MM.1S (cell line): ENCODE results near the gene LRRC14B.

Experiments used
- DNase-seq: peaks from one replicate; pipeline ENCODE4 v3.0.0-alpha.2; 2015
- H2AFZ ChIP-seq: fragments of 300-600 bp; sonication (generic); 2 replicates; pipeline ENCODE4 v1.6.0; 2016; ENCODE audit warnings: antibody characterized with exemption, low read length
- H3F3A ChIP-seq: fragments of 300-600 bp; sonication (generic); 2 replicates; pipeline ENCODE4 v1.6.1; 2016; ENCODE audit warnings: mild to moderate bottlenecking, antibody characterized with exemption, low read length, moderate library complexity, mixed read lengths; ENCODE audit not compliant: insufficient read depth
- H3K27ac ChIP-seq: fragments of 300-600 bp; sonication (generic); 2 replicates; pipeline ENCODE4 v1.5.1; 2016; ENCODE audit warnings: mild to moderate bottlenecking, low read length
- H3K27me3 ChIP-seq: fragments of 300-600 bp; sonication (generic); replicated peaks from 2 replicates; pipeline ENCODE4 v1.6.0; 2016; ENCODE audit warnings: low read length; ENCODE audit not compliant: insufficient read depth
- H3K36me3 ChIP-seq: fragments of 300-600 bp; sonication (generic); replicated peaks from 2 replicates; pipeline ENCODE4 v1.6.1; 2016; ENCODE audit warnings: mild to moderate bottlenecking, low read length, mixed read lengths; ENCODE audit not compliant: insufficient read depth
- H3K4me1 ChIP-seq: fragments of 300-600 bp; sonication (generic); 2 replicates; pipeline ENCODE4 v1.6.1; 2016; ENCODE audit warnings: low read length, mixed read lengths
- H3K4me2 ChIP-seq: fragments of 300-600 bp; sonication (generic); 2 replicates; pipeline ENCODE4 v1.6.0; 2016; ENCODE audit warnings: low read depth, low read length
- H3K4me3 ChIP-seq: fragments of 300-600 bp; sonication (generic); 2 replicates; pipeline ENCODE4 v1.5.1; 2016; ENCODE audit warnings: low read length, mixed read lengths
- H3K79me2 ChIP-seq: fragments of 300-600 bp; sonication (generic); 2 replicates; pipeline ENCODE4 v1.6.1; 2016; ENCODE audit warnings: mixed run types, low read length, mixed read lengths
- H3K9ac ChIP-seq: fragments of 300-600 bp; sonication (generic); 2 replicates; pipeline ENCODE4 v1.6.1; 2016; ENCODE audit warnings: low read length, mixed read lengths
- H3K9me2 ChIP-seq: fragments of 300-600 bp; sonication (generic); replicated peaks from 2 replicates; pipeline ENCODE4 v1.6.1; 2016; ENCODE audit warnings: mild to moderate bottlenecking, low read length, mixed read lengths; ENCODE audit not compliant: insufficient read depth
- H3K9me3 ChIP-seq: fragments of 300-600 bp; sonication (generic); replicated peaks from 2 replicates; pipeline ENCODE4 v1.6.1; 2016; ENCODE audit warnings: mild to moderate bottlenecking, low read length, mixed read lengths; ENCODE audit not compliant: insufficient read depth
- H4K20me1 ChIP-seq: fragments of 300-600 bp; sonication (generic); 2 replicates; pipeline ENCODE4 v1.6.1; 2016; ENCODE audit warnings: mild to moderate bottlenecking, low read length, moderate library complexity, mixed read lengths; ENCODE audit not compliant: insufficient read depth
- CTCF ChIP-seq: fragments of 300-600 bp; sonication (generic); IDR thresholded peaks from 2 replicates; pipeline ENCODE4 v1.5.1; 2016; ENCODE audit warnings: antibody characterized with exemption, low read length, mixed read lengths
- EZH2 ChIP-seq: fragments of 300-600 bp; sonication (generic); optimal IDR thresholded peaks from 2 replicates; pipeline ENCODE3; 2017; ENCODE audit warnings: low read depth, mild to moderate bottlenecking, antibody characterized with exemption, low read length, mixed read lengths
- EZH2phosphoT487 ChIP-seq: fragments of 300-600 bp; sonication (generic); IDR thresholded peaks from 2 replicates; pipeline ENCODE4 v1.6.1; 2018; ENCODE audit warnings: antibody characterized with exemption, low read length

The LRRC14B gene

GRCh38 chr5:204966-205670 lies 13.8 kb downstream of the LRRC14B start:
- DNase-seq = no peak
- no peak overlapping the region for H3K4me3 ChIP-seq
- H3K79me2 ChIP-seq = peaks cover 44% of the 10 kb centered on the region
- H3K36me3 ChIP-seq = 0 out of 2 replicates have a peak, but pooled peaks cover 3% of the 10 kb centered on the region
- no peaks in the 10 kb centered on the region for H3K4me1 ChIP-seq
- H3K27me3 ChIP-seq = no peaks in the 10 kb centered on the region
- H3K4me2 ChIP-seq = no peak overlapping the region
- TF ChIP-seq EZH2 (no peak), CTCF (no peak), EZH2phosphoT487 (no peak)
- no peaks in the 10 kb centered on the region for H3F3A ChIP-seq
- no peak overlapping the region for H3K9ac ChIP-seq
- H2AFZ ChIP-seq = no peak overlapping the region
- no peak overlapping the region for H3K27ac ChIP-seq
- H3K9me3 ChIP-seq = no peaks in the 10 kb centered on the region
- no peaks in the 10 kb centered on the region; the same call in 1 of the 2 replicates for H4K20me1 ChIP-seq
- H3K9me2 ChIP-seq = no peaks in the 10 kb centered on the region

GRCh38 chr5:206406-206805 lies 15.1 kb downstream of the LRRC14B start:
- no peak overlapping the region for H2AFZ ChIP-seq
- H3K4me1 ChIP-seq = no peaks in the 10 kb centered on the region
- no peak overlapping the region for H3K27ac ChIP-seq
- no peak overlapping the region for H3K4me2 ChIP-seq
- DNase-seq = no peak
- no peaks in the 10 kb centered on the region for H3F3A ChIP-seq
- TF ChIP-seq EZH2 = no peak
- H3K9me2 ChIP-seq = no peaks in the 10 kb centered on the region
- H3K27me3 ChIP-seq = no peaks in the 10 kb centered on the region
- 0 out of 2 replicates have a peak, but pooled peaks cover 3% of the 10 kb centered on the region for H3K36me3 ChIP-seq
- no peak overlapping the region for H3K4me3 ChIP-seq
- H3K79me2 ChIP-seq = peaks cover 48% of the 10 kb centered on the region
- no peaks in the 10 kb centered on the region; the same call in 1 of the 2 replicates for H4K20me1 ChIP-seq
- no peaks in the 10 kb centered on the region for H3K9me3 ChIP-seq
- H3K9ac ChIP-seq = no peak overlapping the region

- no peaks in the 10 kb centered on the region for H3F3A ChIP-seq
- no peaks in the 10 kb centered on the region for H3K4me1 ChIP-seq
- H3K4me2 ChIP-seq = no peak overlapping the region
- no peaks in the 10 kb centered on the region; the same call in 1 of the 2 replicates for H4K20me1 ChIP-seq
- TF ChIP-seq EZH2phosphoT487 = no peak
- no peak for TF ChIP-seq CTCF
- TF ChIP-seq EZH2 = no peak
- no peak for DNase-seq
- H3K9ac ChIP-seq = no peak overlapping the region
- H3K27ac ChIP-seq = no peak overlapping the region
- H3K79me2 ChIP-seq = peaks cover 45% of the 10 kb centered on the region
- no peaks in the 10 kb centered on the region for H3K9me2 ChIP-seq
- H2AFZ ChIP-seq = no peak overlapping the region
- no peak overlapping the region for H3K4me3 ChIP-seq
- H3K36me3 ChIP-seq = 0 out of 2 replicates have a peak, but pooled peaks cover 3% of the 10 kb centered on the region
- no peaks in the 10 kb centered on the region for H3K27me3 ChIP-seq
- H3K9me3 ChIP-seq = no peaks in the 10 kb centered on the region
Measured at GRCh38 chr5:206927-207536, 15.7 kb downstream of the LRRC14B start.
